Frontal cortex (tissue), 4 donors: ENCODE measurements around the gene CTSA. TPM values are rescaled to one million over a fixed set of nuclear protein-coding genes. Genes with fewer than 3 reads are reported as not detected.
"Not testable (repeated sequence)": the region's sequence is repeated elsewhere in the genome, so short reads cannot be mapped to it uniquely, and the experiment has no call there.

ENCODE experiments used
- DNase-seq, 2 donors: peaks; one replicate each; pipeline ENCODE4 v3.0.0; 2012; ENCODE audit warnings: low spot score in 2 of 2
- FAIRE-seq: peaks from 2 replicates; lab custom pipeline; 2012; peaks lifted over from hg19 to GRCh38; lab: Jason Lieb, UNC
- total RNA-seq: library from RNA; depleted of rRNA; stranded (reverse); fragments of >200 nt; gene quantifications from one replicate; pipeline ENCODE4 v1.2.3, GENCODE V29; 2014
- donor health status: control.
- donor health status: control.
- donor health status: control.

The CTSA gene
- total RNA-seq, 1 donor from 2014 or later, result 14.7 TPM

DNA sequence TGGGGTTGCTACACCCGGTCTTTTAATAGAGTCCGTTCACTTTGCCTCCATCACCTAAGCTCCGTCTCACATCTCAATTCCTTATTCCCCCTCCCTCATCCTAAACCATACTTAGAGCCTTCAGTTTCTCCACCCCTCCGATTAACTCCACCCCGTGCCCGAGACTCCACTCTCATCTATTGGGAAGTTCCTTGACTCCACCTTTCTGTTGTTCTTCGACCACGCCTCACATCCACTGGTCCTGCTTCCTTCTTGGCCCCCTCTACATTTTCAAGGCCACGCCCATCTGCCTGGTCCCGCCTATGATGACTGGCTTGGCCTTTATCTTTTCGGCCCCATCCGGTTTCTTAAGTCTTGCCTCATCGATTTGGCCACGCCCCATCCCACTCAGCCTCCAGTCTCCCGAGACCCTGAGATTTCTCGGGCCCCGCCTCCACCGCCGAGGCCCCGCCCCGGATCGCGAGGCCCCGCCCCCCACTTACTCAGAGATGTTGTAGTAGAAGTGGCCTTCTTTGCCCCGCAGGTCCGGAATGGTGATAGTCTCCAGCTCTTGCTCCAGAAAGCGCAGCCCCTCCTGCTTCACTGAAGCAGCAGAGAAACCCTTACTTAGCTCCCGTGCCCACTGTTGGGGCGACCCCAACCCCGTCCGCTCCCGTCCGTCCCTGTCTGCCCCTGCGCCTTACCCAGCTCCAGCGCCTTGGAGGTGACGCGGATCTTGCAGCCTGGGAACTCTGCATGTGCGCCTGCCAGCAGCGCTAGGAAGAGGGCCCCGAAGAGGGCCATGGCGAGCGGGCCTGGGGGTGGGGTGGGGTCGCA is 19.7 kb downstream of the CTSA start:
- DNase-seq (peak; percentile 67 to 94), FAIRE-seq (no peak)

GRCh38 chr20:45911486-45912343 is 20.6 kb downstream of the CTSA start, which contains the start of gene PLTP:
Gene PLTP (minus strand): TSS chr20:45912155. CDS start chr20:45911452, 703 bp downstream.
- DNase-seq, result peak; percentile 50 to 65
- no peak for FAIRE-seq

DNA sequence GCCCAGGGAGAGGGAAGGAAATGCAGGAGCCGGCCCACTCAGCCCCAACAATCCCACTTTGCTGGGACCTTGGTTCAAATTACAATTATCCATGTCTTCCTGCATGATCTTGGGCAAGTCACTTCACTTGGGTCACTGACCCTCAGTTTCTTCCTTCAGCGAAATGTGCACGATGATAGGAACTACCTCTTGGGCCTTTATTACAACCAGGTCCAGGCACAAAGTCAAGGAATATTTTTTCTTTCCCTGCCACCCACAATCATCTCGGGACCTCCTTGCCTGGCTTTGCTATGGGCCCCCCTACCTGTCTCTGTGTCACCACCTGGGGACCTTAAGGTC is 21.2 kb downstream of the CTSA start:
- FAIRE-seq, result no peak
- DNase-seq, result no peak

DNA sequence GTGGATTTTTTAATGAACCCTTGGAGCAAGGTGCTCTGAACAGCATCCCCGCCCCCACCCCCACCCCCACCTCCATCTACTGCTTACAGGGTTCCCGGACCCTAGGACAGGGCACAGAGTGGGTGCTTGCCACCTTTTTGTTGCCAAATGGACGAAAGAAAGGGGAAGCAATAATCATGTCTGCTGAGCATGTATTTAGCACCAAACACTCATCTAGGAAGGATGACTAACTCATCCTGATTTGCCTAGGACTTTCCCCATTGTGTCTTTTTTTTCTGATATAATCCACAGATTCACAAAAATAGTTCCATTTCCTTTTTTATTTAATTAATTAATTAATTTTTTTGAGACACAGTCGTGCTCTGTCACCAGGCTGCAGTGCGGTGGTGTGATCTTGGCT is 22.0 kb downstream of the CTSA start:
- FAIRE-seq (no peak), DNase-seq (no peak)

GRCh38 chr20:45917790-45918141 is 26.6 kb downstream of the CTSA start:
- FAIRE-seq (no peak), DNase-seq (no peak)

DNA sequence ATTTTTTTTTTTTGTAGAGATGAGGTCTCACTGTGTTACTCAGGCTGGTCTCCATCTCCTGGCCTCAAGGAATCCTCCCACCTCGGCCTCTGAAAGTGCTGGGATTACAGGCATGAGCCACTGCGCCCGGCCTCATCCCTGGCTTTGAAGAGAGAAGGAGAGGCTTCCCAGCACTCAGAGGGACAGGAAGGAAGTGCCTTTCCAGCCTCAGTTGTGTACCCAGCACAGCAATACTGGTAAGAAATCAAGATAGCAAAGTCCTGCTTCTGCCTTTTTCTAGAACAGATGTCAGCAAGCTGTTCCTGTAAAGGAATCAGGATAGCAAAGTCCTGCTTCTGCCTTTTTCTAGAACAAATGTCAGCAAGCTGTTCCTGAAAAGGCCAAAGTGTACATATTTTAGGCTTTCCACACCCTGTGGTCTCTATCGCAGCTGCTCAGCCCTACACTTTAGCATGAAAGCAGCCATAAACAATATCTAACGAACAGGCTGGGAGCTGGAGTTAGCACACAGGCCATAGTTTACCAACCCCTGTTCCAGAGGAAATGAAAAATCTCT is 27.1 kb downstream of the CTSA start:
- DNase-seq (no peak), FAIRE-seq (no peak)

- no peak for FAIRE-seq
- DNase-seq, result no peak
Measured at GRCh38 chr20:45918779-45919537, 27.8 kb downstream of the CTSA start.

DNA sequence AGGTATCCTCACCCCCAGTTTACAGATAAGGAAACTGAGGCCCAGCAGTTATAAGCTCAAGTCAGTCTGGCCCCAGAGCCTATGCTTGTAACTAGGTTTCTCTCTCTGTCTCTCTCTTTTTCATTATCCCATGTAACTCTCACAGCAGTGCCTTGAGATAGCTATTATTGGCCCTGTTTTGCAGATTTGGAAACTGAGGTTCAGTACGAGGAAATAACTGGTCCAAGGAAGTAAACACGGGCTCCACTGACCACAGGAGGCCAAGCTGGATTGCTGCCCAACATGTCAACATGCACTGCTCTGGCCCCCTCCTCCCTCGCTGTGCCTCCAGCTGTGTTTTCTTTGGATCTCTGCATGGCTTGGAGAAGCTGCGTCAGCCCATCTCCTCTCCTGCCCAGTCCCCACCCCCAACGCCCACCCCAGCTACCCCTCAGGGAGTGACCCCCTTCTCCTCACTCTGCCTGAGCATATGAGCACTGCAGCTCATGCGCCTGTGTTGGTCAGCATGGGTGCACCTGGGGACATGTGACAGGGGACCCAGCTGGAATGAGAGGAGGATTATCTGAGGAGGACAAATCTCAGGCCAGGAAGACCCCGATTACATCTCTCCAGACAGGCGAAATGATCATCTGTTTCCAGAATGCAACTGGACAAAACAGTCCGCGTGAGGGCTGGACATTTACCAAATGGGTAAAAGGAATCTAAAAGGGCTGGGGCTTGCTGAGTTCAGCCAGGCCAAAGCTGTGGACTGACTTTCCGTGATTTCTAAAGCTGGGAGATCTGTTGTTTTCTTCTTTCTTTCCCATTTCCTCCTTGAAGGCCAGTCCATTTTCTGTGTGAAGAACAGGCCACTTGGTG is 28.6 kb downstream of the CTSA start:
- no peak for FAIRE-seq

GRCh38 chr20:45920462-45921336 is 29.6 kb downstream of the CTSA start:
- FAIRE-seq (no peak), DNase-seq (no peak)

More for the DNA sequence above, 28.6 kb downstream of the CTSA start:
- no peak for DNase-seq

DNA sequence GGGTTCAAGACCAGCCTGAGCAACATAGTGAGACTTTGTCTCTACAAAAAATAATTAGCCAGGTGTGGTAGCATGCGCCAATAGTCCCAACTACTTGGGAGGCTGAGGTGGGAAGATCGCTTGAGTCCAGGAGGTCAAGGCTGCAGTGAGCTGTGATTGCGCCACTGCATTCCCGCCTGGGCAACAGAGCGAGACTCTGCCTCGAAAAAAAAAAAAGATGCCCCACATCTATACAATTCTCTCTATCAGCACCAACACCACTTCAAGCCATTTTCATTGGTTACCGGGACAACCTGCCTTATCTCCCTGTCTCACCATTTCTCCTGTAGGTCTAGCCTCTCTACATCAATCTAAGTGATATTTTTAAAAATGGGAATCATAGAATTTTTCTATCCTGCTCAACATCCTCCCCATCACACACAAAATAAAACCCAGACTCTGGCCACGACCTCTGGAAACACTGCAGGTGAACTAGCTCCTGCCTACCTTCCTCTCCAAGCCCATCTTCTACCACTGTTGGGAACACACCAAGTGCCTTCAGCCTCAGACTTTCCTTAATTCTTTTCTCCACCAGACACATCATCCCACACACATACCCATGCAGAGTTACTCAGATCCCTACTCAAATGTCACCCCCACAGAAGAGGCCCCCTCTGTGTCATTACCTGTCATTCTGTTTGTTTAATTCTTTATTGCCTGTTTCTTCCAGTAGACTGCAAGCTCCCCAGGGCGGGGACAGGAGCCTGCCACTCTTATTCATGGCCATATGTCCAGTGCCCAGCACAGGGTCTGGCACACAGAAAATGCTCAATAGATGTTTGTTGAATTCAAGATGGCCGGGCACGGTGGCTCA is 30.4 kb downstream of the CTSA start:
- no peak for FAIRE-seq

GRCh38 chr20:45924391-45925261 is 33.5 kb downstream of the CTSA start:
- DNase-seq (peak in 1 of 2 donors; percentile 49), FAIRE-seq (no peak)

More for the DNA sequence above, 30.4 kb downstream of the CTSA start:
- DNase-seq, result no peak

GRCh38 chr20:45925821-45926506 is 34.8 kb downstream of the CTSA start:
- DNase-seq, result no peak
- FAIRE-seq, result no peak

- no peak for FAIRE-seq
- no peak for DNase-seq
Measured at GRCh38 chr20:45926731-45927070, 35.6 kb downstream of the CTSA start.

DNA sequence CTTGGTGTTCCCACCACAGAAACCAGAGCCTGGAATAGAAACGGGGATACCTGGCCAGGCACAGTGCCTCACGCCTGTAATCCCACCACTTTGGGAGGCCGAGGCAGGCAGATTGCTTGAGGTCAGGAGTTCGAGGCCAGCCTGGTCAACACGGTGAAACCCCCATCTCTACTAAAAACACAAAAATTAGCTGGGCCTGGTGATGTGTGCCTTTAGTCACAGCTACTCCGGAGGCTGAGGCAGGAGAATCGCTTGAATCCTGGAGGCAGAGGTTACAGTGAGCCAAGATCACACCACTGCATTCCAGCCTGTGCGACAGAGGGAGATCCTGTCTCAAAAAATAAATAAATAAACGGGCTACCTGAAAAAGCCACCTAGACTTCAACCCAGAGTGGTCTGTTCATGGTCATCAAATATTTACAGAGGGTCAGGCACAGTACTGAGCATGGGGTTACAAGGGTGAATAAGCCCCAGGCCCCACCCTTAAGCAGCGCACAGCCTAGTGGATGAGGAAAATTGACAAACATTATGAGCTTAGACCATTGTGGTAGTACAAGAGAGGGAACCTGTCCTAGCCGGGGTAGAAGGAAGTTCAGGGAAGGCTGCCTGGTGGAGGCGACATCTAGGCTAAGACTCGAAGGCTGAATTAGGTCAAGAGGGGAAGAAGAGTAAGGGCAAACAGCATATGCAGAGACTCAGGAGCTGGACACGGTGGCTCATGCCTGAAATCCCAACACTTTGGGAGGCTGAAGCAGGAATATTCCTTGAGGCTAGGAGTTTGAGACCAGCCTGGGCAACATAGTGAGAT is 36.1 kb downstream of the CTSA start:
- FAIRE-seq, result no peak
- DNase-seq, result no peak

DNA sequence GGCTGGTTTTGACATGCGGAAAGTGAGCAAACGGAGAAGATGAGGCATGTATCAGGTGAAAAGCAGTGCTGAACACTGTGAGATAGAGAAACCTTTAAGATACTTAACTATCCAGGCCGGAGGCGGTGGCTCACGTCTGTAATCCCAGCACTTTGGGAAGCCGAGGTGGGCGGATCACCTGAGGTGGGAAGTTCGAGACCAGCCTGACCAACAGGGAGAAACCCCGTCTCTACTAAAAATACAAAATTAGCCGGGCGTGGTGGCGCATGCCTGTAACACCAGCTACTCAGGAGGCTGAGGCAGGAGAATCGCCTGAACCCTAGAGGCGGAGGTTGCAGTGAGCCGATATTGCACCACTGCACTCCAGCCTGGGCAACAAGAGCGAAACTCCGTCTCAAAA is 40.5 kb downstream of the CTSA start:
- not testable (repeated sequence) for FAIRE-seq

More for the DNA sequence above, 40.5 kb downstream of the CTSA start:
- not testable (repeated sequence) for DNase-seq
